Measurements from ENCODE around the gene PLAAT3.
"Not testable (repeated sequence)": the region's sequence is repeated elsewhere in the genome, so short reads cannot be mapped to it uniquely, and the experiment has no call there.

The PLAAT3 gene

DNA sequence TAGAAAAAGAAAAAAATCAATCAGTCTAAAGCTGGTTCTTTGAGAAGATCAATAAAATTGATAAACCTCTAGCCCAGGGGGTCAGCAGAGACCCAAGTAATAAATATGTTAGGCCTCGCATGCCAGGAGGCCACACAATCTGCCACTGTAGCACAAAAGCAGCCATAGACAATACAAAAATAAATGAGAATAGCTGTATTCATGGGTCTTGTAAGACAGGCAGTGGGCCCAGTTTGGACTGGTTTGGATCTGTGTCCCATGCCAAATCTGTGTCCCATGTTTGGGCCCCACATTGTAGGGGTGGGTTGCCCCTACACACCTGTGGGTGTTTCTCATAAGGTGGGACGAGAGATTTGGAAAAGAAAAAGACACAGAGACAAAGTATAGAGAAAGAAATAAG is 84.2 kb downstream of the PLAAT3 start:
- H3K4me3 ChIP-seq (ENCODE audit: low read length): no peak overlapping the region
- peaks cover 22% of the 10 kb centered on the region for H3K27me3 ChIP-seq (ENCODE audit: low read depth, low read length)
- H3K4me2 ChIP-seq (ENCODE audit: low read length): no peak overlapping the region
- H3K9ac ChIP-seq (ENCODE audit: low read length): no peak overlapping the region
- H3K4me1 ChIP-seq (ENCODE audit: low read length): peaks cover 9% of the 10 kb centered on the region
- TF ChIP-seq, protein P1, sequence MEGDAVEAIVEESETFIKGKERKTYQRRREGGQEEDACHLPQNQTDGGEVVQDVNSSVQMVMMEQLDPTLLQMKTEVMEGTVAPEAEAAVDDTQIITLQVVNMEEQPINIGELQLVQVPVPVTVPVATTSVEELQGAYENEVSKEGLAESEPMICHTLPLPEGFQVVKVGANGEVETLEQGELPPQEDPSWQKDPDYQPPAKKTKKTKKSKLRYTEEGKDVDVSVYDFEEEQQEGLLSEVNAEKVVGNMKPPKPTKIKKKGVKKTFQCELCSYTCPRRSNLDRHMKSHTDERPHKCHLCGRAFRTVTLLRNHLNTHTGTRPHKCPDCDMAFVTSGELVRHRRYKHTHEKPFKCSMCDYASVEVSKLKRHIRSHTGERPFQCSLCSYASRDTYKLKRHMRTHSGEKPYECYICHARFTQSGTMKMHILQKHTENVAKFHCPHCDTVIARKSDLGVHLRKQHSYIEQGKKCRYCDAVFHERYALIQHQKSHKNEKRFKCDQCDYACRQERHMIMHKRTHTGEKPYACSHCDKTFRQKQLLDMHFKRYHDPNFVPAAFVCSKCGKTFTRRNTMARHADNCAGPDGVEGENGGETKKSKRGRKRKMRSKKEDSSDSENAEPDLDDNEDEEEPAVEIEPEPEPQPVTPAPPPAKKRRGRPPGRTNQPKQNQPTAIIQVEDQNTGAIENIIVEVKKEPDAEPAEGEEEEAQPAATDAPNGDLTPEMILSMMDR (IDR thresholded peaks at IDR 0.05; ENCODE audit: low read depth, low read length): no peak
- no peak for TF ChIP-seq EZH2phosphoT487 (IDR thresholded peaks at IDR 0.05; ENCODE audit: low read depth)
- no peaks in the 10 kb centered on the region for H4K20me1 ChIP-seq (ENCODE audit: insufficient read depth, low read length)
- H2AFZ ChIP-seq (ENCODE audit: low read depth, low read length): no peak overlapping the region
- no peaks in the 10 kb centered on the region for H3K9me3 ChIP-seq (ENCODE audit: insufficient read depth, low read length)
- no peaks in the 10 kb centered on the region for H3K79me2 ChIP-seq (ENCODE audit: low read length)
- H3K36me3 ChIP-seq (replicated peaks; ENCODE audit: low read depth, low read length): no peaks in the 10 kb centered on the region
- H3K27ac ChIP-seq (ENCODE audit: low read length): no peak overlapping the region

DNA sequence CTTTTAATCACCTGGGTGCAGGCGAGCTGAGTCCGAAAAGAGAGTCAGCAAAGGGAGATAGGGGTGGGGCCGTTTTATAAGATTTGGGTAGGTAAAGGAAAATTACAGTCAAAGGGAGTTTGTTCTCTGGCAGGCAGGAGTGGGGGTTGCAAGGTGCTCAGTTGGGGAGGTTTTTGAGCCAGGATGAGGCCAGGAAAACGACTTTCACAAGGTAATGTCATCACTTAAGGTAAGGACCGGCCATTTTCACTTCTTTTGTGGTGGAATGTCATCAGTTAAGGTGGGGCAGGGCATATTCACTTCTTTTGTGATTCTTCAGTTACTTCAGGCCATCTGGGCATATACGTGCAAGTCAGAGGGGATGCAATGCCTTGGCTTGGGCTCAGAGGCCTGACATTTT is 84.9 kb downstream of the PLAAT3 start:
- H2AFZ ChIP-seq (ENCODE audit: low read depth, low read length); H3K79me2 ChIP-seq (ENCODE audit: low read length); H4K20me1 ChIP-seq (ENCODE audit: insufficient read depth, low read length); H3K27ac ChIP-seq (ENCODE audit: low read length); H3K4me3 ChIP-seq (ENCODE audit: low read length); H3K4me2 ChIP-seq (ENCODE audit: low read length); H3K9me3 ChIP-seq (ENCODE audit: insufficient read depth, low read length); H3K4me1 ChIP-seq (ENCODE audit: low read length); H3K9ac ChIP-seq (ENCODE audit: low read length); H3K36me3 ChIP-seq (replicated peaks; ENCODE audit: low read depth, low read length): not testable (repeated sequence)
- peaks cover 22% of the 10 kb centered on the region for H3K27me3 ChIP-seq (ENCODE audit: low read depth, low read length)

DNA sequence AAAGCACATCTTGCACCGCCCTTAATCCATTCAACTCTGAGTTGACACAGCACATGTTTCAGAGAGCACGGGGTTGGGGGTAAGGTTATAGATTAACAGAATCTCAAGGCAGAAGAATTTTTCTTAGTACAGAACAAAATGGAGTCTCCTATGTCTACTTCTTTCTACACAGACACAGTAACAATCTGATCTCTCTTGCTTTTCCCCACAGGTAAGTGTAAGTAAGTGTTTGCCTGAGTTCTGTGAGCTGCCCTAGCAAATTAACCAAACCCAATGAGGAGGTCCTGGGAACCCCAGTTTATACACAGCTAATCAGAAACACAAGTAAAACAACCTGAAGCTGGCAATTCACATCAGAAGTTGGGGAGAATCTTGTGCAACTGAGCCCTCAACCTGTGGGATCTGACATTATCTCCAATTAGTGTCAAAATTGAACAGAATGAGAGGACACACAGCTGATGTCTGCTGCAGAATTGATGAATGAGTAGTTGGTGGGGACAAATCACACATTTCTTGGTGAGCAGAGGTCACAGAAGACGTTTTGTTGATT is 85.4 kb downstream of the PLAAT3 start:
- not testable (repeated sequence) for H3K9ac ChIP-seq (ENCODE audit: low read length); H2AFZ ChIP-seq (ENCODE audit: low read depth, low read length); H3K4me1 ChIP-seq (ENCODE audit: low read length); H3K79me2 ChIP-seq (ENCODE audit: low read length); H3K9me3 ChIP-seq (ENCODE audit: insufficient read depth, low read length); H4K20me1 ChIP-seq (ENCODE audit: insufficient read depth, low read length); H3K4me3 ChIP-seq (ENCODE audit: low read length); H3K27ac ChIP-seq (ENCODE audit: low read length); H3K36me3 ChIP-seq (replicated peaks; ENCODE audit: low read depth, low read length); H3K4me2 ChIP-seq (ENCODE audit: low read length)
- H3K27me3 ChIP-seq (ENCODE audit: low read depth, low read length): peaks cover 18% of the 10 kb centered on the region

DNA sequence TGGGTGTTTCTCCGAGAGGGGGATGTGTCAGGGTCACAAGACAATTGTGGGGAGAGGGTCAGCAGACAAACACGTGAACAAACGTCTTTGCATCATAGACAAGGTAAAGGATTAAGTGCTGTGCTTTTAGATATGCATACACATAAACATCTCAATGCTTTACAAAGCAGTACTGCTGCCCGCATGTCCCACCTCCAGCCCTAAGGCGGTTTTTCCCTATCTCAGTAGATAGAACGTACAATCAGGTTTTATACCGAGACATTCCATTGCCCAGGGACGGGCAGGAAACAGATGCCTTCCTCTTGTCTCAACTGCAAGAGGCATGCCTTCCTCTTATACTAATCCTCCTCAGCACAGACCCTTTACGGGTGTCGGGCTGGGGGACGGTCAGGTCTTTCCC is 86.1 kb downstream of the PLAAT3 start:
- H4K20me1 ChIP-seq (ENCODE audit: insufficient read depth, low read length); H3K9ac ChIP-seq (ENCODE audit: low read length); H3K4me2 ChIP-seq (ENCODE audit: low read length); H3K36me3 ChIP-seq (replicated peaks; ENCODE audit: low read depth, low read length); H2AFZ ChIP-seq (ENCODE audit: low read depth, low read length); H3K9me3 ChIP-seq (ENCODE audit: insufficient read depth, low read length); H3K4me3 ChIP-seq (ENCODE audit: low read length); H3K79me2 ChIP-seq (ENCODE audit: low read length); H3K4me1 ChIP-seq (ENCODE audit: low read length); H3K27ac ChIP-seq (ENCODE audit: low read length): not testable (repeated sequence)
- peaks cover 12% of the 10 kb centered on the region for H3K27me3 ChIP-seq (ENCODE audit: low read depth, low read length)

DNA sequence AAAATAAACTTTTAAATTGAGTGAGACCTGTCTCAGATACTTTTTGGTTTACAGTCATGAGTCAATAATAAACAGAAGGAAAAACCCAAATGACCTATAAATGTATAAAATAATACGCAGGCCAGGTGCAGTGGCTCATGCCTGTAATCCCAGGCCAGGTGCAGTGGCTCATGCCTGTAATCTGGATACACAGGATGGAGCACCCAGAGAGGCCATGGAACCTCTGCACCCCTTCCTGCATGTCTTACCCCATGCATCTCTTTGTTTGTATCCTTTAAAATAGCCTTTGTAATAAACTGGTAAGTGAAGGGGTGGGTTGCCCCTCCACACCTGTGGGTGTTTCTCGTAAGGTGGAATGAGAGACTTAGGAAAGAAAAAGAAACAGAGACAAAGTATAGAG is 86.6 kb downstream of the PLAAT3 start:
- H3K4me3 ChIP-seq (ENCODE audit: low read length): no peak overlapping the region

More for the DNA sequence above, 86.6 kb downstream of the PLAAT3 start:
- peaks cover 7% of the 10 kb centered on the region for H3K27me3 ChIP-seq (ENCODE audit: low read depth, low read length)
- H3K4me1 ChIP-seq (ENCODE audit: low read length): peaks cover 9% of the 10 kb centered on the region
- no peaks in the 10 kb centered on the region for H3K36me3 ChIP-seq (replicated peaks; ENCODE audit: low read depth, low read length)
- TF ChIP-seq, protein P1 (IDR thresholded peaks at IDR 0.05; ENCODE audit: low read depth, low read length): no peak
- no peak for TF ChIP-seq EZH2phosphoT487 (IDR thresholded peaks at IDR 0.05; ENCODE audit: low read depth)
- H2AFZ ChIP-seq (ENCODE audit: low read depth, low read length): no peak overlapping the region
- H4K20me1 ChIP-seq (ENCODE audit: insufficient read depth, low read length): no peaks in the 10 kb centered on the region
- H3K79me2 ChIP-seq (ENCODE audit: low read length): no peaks in the 10 kb centered on the region
- H3K27ac ChIP-seq (ENCODE audit: low read length): no peak overlapping the region
- no peaks in the 10 kb centered on the region for H3K9me3 ChIP-seq (ENCODE audit: insufficient read depth, low read length)
- H3K4me2 ChIP-seq (ENCODE audit: low read length): no peak overlapping the region
- no peak overlapping the region for H3K9ac ChIP-seq (ENCODE audit: low read length)
